ENCODE data around the gene CASP5. TPM values are rescaled to one million over a fixed set of nuclear protein-coding genes. Genes with fewer than 3 reads are reported as not detected.

The CASP5 gene
- total RNA-seq, 1 donor from 2014 or later, result not detected

DNA sequence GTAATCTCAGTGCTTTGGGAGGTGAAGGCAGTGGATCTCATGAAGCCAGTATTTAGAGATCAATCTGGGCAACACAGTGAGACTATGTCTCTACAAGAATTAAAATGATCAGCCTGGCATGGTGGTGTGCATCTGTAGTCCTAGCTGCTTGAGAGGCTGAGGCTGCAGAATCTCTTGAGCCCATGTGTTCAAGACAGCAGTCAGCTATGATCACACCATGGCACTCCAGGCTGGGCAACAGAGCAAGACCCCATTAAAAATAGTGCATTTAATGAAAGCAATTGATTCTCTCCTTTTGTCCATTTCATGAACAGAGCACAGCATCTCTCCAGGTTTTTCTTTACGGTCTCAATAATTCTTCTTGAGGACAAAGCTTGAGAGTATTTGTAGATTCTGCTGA is 33.5 kb upstream of the CASP5 start:
- TF ChIP-seq, protein P1, sequence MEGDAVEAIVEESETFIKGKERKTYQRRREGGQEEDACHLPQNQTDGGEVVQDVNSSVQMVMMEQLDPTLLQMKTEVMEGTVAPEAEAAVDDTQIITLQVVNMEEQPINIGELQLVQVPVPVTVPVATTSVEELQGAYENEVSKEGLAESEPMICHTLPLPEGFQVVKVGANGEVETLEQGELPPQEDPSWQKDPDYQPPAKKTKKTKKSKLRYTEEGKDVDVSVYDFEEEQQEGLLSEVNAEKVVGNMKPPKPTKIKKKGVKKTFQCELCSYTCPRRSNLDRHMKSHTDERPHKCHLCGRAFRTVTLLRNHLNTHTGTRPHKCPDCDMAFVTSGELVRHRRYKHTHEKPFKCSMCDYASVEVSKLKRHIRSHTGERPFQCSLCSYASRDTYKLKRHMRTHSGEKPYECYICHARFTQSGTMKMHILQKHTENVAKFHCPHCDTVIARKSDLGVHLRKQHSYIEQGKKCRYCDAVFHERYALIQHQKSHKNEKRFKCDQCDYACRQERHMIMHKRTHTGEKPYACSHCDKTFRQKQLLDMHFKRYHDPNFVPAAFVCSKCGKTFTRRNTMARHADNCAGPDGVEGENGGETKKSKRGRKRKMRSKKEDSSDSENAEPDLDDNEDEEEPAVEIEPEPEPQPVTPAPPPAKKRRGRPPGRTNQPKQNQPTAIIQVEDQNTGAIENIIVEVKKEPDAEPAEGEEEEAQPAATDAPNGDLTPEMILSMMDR (conservative IDR thresholded peaks at IDR 0.05), result no peak
- H3K4me3 Mint-ChIP-seq, result no peak overlapping the region
- no peaks in the 10 kb centered on the region for H3K27me3 Mint-ChIP-seq (ENCODE audit: low read depth)
- no peak overlapping the region for H3K27ac Mint-ChIP-seq (ENCODE audit: unreplicated experiment)
- no peaks in the 10 kb centered on the region for H3K36me3 Mint-ChIP-seq (ENCODE audit: low read depth)
- H3K9me3 Mint-ChIP-seq, result no peaks in the 10 kb centered on the region
- no peak for DNase-seq (ENCODE audit: low read depth, low spot score)
- H3K4me1 Mint-ChIP-seq, result no peaks in the 10 kb centered on the region

- H3K9me3 Mint-ChIP-seq, result no peaks in the 10 kb centered on the region
- TF ChIP-seq, protein P1 (conservative IDR thresholded peaks at IDR 0.05), result no peak
These were observed 31.9 kb upstream of the CASP5 start for GRCh38 chr11:105054723-105055493.

DNA sequence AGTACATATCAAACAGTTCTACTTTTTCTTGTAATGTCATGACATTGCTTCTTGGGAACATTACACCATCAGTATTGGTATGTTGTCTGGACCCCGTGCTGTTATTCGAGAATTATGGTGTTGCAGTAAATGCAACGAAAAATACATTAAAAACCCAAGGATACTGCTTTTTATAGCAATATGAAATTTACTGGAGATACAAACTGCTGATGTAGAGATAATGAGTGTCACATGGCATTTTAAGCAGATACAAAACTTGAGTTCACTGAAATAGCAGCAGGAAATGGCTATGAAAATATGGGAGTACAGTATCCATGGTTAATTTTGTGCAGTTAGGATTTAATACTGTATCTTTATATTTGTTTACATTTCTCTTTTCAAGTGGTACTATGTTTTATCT is 29.5 kb upstream of the CASP5 start:
- no peak for DNase-seq (ENCODE audit: low read depth, low spot score)
- TF ChIP-seq, protein P1 (conservative IDR thresholded peaks at IDR 0.05), result no peak
- Mint-ChIP-seq H3K4me1 (no peaks in the 10 kb centered on the region), H3K9me3 (peaks cover 2% of the 10 kb centered on the region), H3K36me3 (ENCODE audit: low read depth) (no peaks in the 10 kb centered on the region), H3K4me3 (no peak overlapping the region), H3K27ac (ENCODE audit: unreplicated experiment) (no peak overlapping the region), H3K27me3 (ENCODE audit: low read depth) (no peaks in the 10 kb centered on the region)

More at GRCh38 chr11:105054723-105055493, 31.9 kb upstream of the CASP5 start:
- no peak overlapping the region for H3K4me3 Mint-ChIP-seq
- no peaks in the 10 kb centered on the region for H3K27me3 Mint-ChIP-seq (ENCODE audit: low read depth)
- H3K36me3 Mint-ChIP-seq (ENCODE audit: low read depth), result no peaks in the 10 kb centered on the region
- no peak for DNase-seq (ENCODE audit: low read depth, low spot score)
- H3K27ac Mint-ChIP-seq (ENCODE audit: unreplicated experiment), result no peak overlapping the region
- H3K4me1 Mint-ChIP-seq, result no peaks in the 10 kb centered on the region

- no peak for DNase-seq (ENCODE audit: low read depth, low spot score)
- TF ChIP-seq, protein P1 (conservative IDR thresholded peaks at IDR 0.05), result no peak
- no peaks in the 10 kb centered on the region for H3K4me1 Mint-ChIP-seq
- no peaks in the 10 kb centered on the region for H3K36me3 Mint-ChIP-seq (ENCODE audit: low read depth)
- H3K4me3 Mint-ChIP-seq, result no peak overlapping the region
- no peaks in the 10 kb centered on the region for H3K27me3 Mint-ChIP-seq (ENCODE audit: low read depth)
- peaks cover 2% of the 10 kb centered on the region for H3K9me3 Mint-ChIP-seq
- no peak overlapping the region for H3K27ac Mint-ChIP-seq (ENCODE audit: unreplicated experiment)
These were observed 28.6 kb upstream of the CASP5 start for GRCh38 chr11:105051559-105051958.

- Mint-ChIP-seq H3K27ac (ENCODE audit: unreplicated experiment) (no peak overlapping the region), H3K4me1 (no peaks in the 10 kb centered on the region), H3K4me3 (no peak overlapping the region), H3K36me3 (ENCODE audit: low read depth) (no peaks in the 10 kb centered on the region), H3K27me3 (ENCODE audit: low read depth) (no peaks in the 10 kb centered on the region), H3K9me3 (peaks cover 2% of the 10 kb centered on the region)
- TF ChIP-seq, protein P1 (conservative IDR thresholded peaks at IDR 0.05), result no peak
- no peak for DNase-seq (ENCODE audit: low read depth, low spot score)
These were observed 26.5 kb upstream of the CASP5 start for GRCh38 chr11:105049481-105049880.
